Lung (tissue), 16 donors: ENCODE results near the gene VASH2. TPM values are rescaled to one million over a fixed set of nuclear protein-coding genes. Genes with fewer than 3 reads are reported as not detected.

ENCODE experiments used
- ATAC-seq: fragments of 200-7000 bp; cut with Tn5 transposase; one replicate; pipeline ENCODE4 v1.9.1; 2020; ENCODE audit warnings: moderate number of reproducible peaks; ENCODE audit not compliant: insufficient read depth, low FRiP score
- DNase-seq, 3 donors: peaks; one replicate each; pipeline ENCODE4 v3.0.0-alpha.2; 2013 to 2017
- H3K27ac ChIP-seq, 2 donors: one replicate each; pipeline ENCODE4 v1.5.1; 2013; ENCODE audit warnings: mild to moderate bottlenecking in 2 of 2, moderate library complexity in 2 of 2, control low read depth in 1 of 2, inconsistent platforms in 1 of 2, low read depth in 1 of 2, low read length in 1 of 2
- H3K27me3 ChIP-seq, 3 donors: one replicate each; pipeline ENCODE4 v1.5.1; 2013; ENCODE audit warnings: low read length in 2 of 3; ENCODE audit not compliant: control insufficient read depth in 3 of 3, insufficient read depth in 3 of 3
- H3K36me3 ChIP-seq, 4 donors: one replicate each; pipeline ENCODE4 v1.5.1; 2013; ENCODE audit warnings: low read length in 4 of 4, mild to moderate bottlenecking in 1 of 4, moderate library complexity in 1 of 4; ENCODE audit not compliant: control insufficient read depth in 4 of 4, insufficient read depth in 4 of 4
- H3K4me1 ChIP-seq, 5 donors: one replicate each; pipeline ENCODE4 v1.5.1; 2013; ENCODE audit warnings: low read length in 5 of 5, mild to moderate bottlenecking in 2 of 5, moderate library complexity in 1 of 5; ENCODE audit not compliant: control insufficient read depth in 5 of 5, insufficient read depth in 5 of 5
- H3K4me3 ChIP-seq: one replicate; pipeline ENCODE4 v1.5.1; 2013; ENCODE audit warnings: mild to moderate bottlenecking, control low read depth, moderate library complexity
- H3K9ac ChIP-seq, 2 donors: one replicate each; pipeline ENCODE4 v1.5.1; 2013; ENCODE audit warnings: low read length in 2 of 2, control low read depth in 1 of 2; ENCODE audit not compliant: insufficient read depth in 1 of 2
- H3K9me3 ChIP-seq, 4 donors: one replicate each; pipeline ENCODE4 v1.5.1; 2013; ENCODE audit warnings: low read length in 3 of 4, mild to moderate bottlenecking in 1 of 4, moderate library complexity in 1 of 4; ENCODE audit not compliant: control insufficient read depth in 4 of 4, insufficient read depth in 3 of 4
- WGBS, 2 donors: extraction: QIAGEN DNeasy Blood & Tissue Kit; methylation state at CpG; one replicate each; pipeline ENCODE4 v1.1.7; 2013; 5-methylcytosine and 5-hydroxymethylcytosine counted together
- long read RNA-seq, 5 donors: transcript quantifications; one replicate each; lab custom pipeline, GENCODE V29; 2026
- polyA plus RNA-seq, 2 donors: library from polyadenylated mRNA; stranded (reverse); fragments of 200-250 nt; gene quantifications; one replicate each; pipeline ENCODE4 v1.2.1, GENCODE V29; 2013
- total RNA-seq, 2 donors: library from RNA; depleted of rRNA in 1 of 2; stranded (reverse); fragments of >200 nt in 1 of 2; gene quantifications; one replicate each; pipeline ENCODE4 v1.2.1, GENCODE V29; 2014 to 2021
- TF ChIP-seq, protein P1 (sequence below): IDR thresholded peaks from 2 replicates; pipeline ENCODE4 v1.5.1; 2012; ENCODE audit warnings: mild to moderate bottlenecking; ENCODE audit errors: control extremely low read depth, extremely low read depth
- donor health status: control.
- donor health status: control.
- donor health status: Bipolar disorder and iron deficiency.
- donor health status: healthy.
- donor health status: DM: yes; HTN: yes; CAD: no.

Gene VASH2
- total RNA-seq, result 10 to 100 TPM in 1 of 2 donors, 1 to 10 TPM in 1; 1.7 to 11.0 TPM
- under 1 TPM; 0.26 to 0.49 TPM for polyA plus RNA-seq
- long read RNA-seq, donor 1, partial matches to known transcripts, result 0 of 1 reads
- long read RNA-seq, donor 1, other reads (novel, unspliced or antisense), result 0 of 1 reads
- long read RNA-seq, donor 2, partial matches to known transcripts, result 0 of 1 reads
- long read RNA-seq, donor 2, other reads (novel, unspliced or antisense), result 0 of 1 reads
- long read RNA-seq, donor 3, full-length matches to known transcripts, result 1 of 1 reads
- long read RNA-seq, donor 3, partial matches to known transcripts, result 0 of 1 reads
- long read RNA-seq, donor 3, other reads (novel, unspliced or antisense), result 0 of 1 reads
- long read RNA-seq, donor 4, partial matches to known transcripts, result 5 of 6 reads
- long read RNA-seq, donor 4, other reads (novel, unspliced or antisense), result 0 of 6 reads
- long read RNA-seq, donor 5, partial matches to known transcripts, result 0 of 1 reads
- long read RNA-seq, donor 5, other reads (novel, unspliced or antisense), result 0 of 1 reads

DNA sequence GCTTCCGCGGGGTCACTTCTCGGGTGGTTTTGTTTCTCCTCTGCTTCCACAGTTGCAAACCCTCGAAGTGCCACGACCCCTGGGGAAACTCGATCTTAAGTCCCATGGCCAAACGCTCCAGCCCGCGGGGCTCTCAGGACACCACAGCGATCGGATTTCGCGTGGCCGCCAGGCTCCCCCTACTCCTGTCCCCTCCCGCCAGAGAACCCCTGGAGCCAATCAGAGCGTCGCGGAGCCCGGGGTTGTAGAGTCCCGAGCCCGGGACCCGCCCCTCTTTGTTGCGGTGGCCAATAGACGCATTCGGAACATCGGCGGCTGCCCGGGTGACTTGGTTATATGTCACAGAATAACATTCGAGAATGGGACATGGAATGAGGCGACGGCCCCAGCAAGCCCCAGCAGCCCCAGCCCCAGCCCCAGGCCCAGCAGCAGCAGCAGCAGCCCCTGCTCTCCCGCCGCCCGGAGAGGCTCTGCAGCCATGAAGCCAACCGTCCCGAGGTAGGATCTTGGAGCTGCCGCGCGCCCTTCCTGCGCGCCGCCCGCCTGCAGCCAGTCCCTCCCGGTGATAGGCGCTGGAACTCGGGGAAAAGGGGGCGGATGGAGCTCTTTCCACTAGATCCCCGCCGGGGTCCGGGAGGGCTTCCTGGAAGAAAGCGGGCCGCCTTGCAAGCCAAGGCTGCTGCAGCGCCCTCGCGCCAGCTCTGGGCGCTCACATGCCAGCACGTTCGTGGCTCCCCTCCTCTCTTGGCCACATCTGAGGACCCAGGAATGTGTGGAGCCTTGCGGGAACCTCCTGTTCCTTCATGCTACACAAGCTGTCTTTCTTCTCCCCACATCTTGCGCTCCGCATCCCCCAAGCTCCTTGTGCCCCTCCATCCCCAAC lies at the start of gene VASH2:
VASH2 (plus strand) TSS at position 299 of the 883 bp plus-strand sequence. CDS start 1,002 bp downstream, outside the sequence.
- peaks cover 0 to 2% (median 0%) of the 10 kb centered on the region in 4 donors for H3K9me3 ChIP-seq
- H3K4me1 ChIP-seq, result peaks cover 0 to 25% (median 3%) of the 10 kb centered on the region in 5 donors
- ATAC-seq (peak; percentile 92), DNase-seq (peak; percentile 93 to 97 (median 96))
- TF ChIP-seq, protein P1, sequence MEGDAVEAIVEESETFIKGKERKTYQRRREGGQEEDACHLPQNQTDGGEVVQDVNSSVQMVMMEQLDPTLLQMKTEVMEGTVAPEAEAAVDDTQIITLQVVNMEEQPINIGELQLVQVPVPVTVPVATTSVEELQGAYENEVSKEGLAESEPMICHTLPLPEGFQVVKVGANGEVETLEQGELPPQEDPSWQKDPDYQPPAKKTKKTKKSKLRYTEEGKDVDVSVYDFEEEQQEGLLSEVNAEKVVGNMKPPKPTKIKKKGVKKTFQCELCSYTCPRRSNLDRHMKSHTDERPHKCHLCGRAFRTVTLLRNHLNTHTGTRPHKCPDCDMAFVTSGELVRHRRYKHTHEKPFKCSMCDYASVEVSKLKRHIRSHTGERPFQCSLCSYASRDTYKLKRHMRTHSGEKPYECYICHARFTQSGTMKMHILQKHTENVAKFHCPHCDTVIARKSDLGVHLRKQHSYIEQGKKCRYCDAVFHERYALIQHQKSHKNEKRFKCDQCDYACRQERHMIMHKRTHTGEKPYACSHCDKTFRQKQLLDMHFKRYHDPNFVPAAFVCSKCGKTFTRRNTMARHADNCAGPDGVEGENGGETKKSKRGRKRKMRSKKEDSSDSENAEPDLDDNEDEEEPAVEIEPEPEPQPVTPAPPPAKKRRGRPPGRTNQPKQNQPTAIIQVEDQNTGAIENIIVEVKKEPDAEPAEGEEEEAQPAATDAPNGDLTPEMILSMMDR, result no peak
- H3K27ac ChIP-seq, result no peak within 1 kb of the TSS
- no peak within 1 kb of the TSS for H3K4me3 ChIP-seq
- H3K9ac ChIP-seq, result peak within 1 kb of the TSS in 1 of 2 donors; percentile 74
- H3K27me3 ChIP-seq, result no peaks in the 10 kb centered on the region
- 0 to 1% methylated on average over 61 of the region's 61 CpGs for WGBS, 2 donors
- peaks cover 0 to 6% (median 2%) of the 10 kb centered on the region in 4 donors for H3K36me3 ChIP-seq

DNA sequence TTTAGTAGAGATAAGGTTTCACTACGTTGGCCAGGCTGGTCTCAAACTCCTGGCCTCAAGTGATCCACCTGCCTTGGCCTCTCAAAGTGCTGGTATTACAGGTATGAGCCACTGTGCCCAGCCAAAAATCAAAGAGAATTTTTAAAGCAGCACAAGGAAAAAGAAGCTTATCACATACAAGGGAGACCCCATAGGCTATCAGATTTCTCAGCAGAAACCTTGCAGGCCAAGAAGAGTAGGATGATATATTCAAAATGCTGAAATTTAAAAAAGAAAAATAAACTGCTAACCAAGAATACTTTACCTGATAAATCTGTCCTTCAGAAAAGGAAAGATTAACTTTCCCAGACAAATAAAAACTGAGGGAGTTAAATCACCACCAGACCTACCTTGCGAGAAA lies 49.1 kb upstream of the VASH2 start:
- ATAC-seq, result no peak
- no peaks in the 10 kb centered on the region for H3K4me1 ChIP-seq
- no peaks in the 10 kb centered on the region for H3K27me3 ChIP-seq
- WGBS, 2 donors, result 71 to 95% methylated on average over 2 of the region's 2 CpGs
- no peak overlapping the region for H3K27ac ChIP-seq
- H3K36me3 ChIP-seq, result peaks cover 7 to 13% (median 10%) of the 10 kb centered on the region in 4 donors
- DNase-seq, result no peak
- TF ChIP-seq, protein P1, result no peak
- no peak overlapping the region for H3K9ac ChIP-seq
- H3K4me3 ChIP-seq, result no peak overlapping the region
- peaks cover 0 to 12% (median 6%) of the 10 kb centered on the region in 4 donors for H3K9me3 ChIP-seq

DNA sequence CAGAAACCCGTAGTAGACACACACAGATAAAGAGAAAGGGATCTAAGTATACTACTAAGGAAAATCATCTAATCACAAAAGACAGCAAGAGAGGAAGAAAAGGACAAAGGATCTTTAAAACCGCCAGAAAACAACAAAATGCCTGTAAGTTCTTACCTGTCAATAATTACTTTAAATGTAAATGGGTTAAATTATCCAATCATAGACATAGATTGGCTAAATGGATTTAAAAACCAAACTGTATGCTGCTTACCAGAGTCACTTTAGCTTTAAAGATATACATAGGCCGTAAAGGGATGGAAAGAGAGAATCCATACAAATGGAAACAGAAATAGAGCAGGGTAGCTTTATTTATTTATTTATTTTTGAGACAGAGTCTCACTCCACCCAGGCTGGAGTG lies 48.3 kb upstream of the VASH2 start:
- Histone ChIP-seq H3K4me1 (no peaks in the 10 kb centered on the region), H3K9ac (no peak overlapping the region), H3K9me3 (peaks cover 0 to 12% (median 6%) of the 10 kb centered on the region in 4 donors), H3K36me3 (peaks cover 7 to 13% (median 9%) of the 10 kb centered on the region in 4 donors), H3K4me3 (no peak overlapping the region), H3K27ac (no peak overlapping the region), H3K27me3 (peaks cover 0 to under 1% (median 0%) of the 10 kb centered on the region in 3 donors)
- DNase-seq, result no peak
- no peak for ATAC-seq
- TF ChIP-seq, protein P1, result no peak
- WGBS, 2 donors, result 81 to 97% methylated on average over 3 of the region's 3 CpGs
